H1 (cell line): ENCODE data around the gene TAAR9. TPM values are rescaled to one million over a fixed set of nuclear protein-coding genes. Genes with fewer than 3 reads are reported as not detected.

ENCODE experiments used
- CTCF ChIA-PET: fragments of 300-600 bp; sonication (Branson Sonifier 250); formaldehyde crosslinking; loops from one replicate; lab custom pipeline; 2021; ENCODE audit not compliant: partially characterized antibody; lab: Charles Lee
- POLR2A ChIA-PET: fragments of 300-600 bp; sonication (Branson Sonifier 250); formaldehyde crosslinking; loops from one replicate; lab custom pipeline; 2021; ENCODE audit warnings: inconsistent platforms; ENCODE audit not compliant: partially characterized antibody; lab: Charles Lee
- DNase-seq, 2 experiments: peaks; one replicate each; pipeline versions ENCODE4 v3.0.0 to v3.0.0-alpha.2; 2010 to 2022; ENCODE audit warnings: low spot score in 2 of 2, low read depth in 1 of 2, mixed read lengths in 1 of 2
- FAIRE-seq: peaks from 2 replicates; lab custom pipeline; 2011; peaks lifted over from hg19 to GRCh38; lab: Jason Lieb, UNC
- H2AFZ ChIP-seq: 2 replicates; pipeline ENCODE4 v1.8.1; 2012; ENCODE audit warnings: low read length, inconsistent platforms
- H2AK5ac ChIP-seq: 2 replicates; pipeline ENCODE4 v1.6.1; 2013; ENCODE audit warnings: low read depth, low read length
- H2BK120ac ChIP-seq: replicated peaks from 2 replicates; pipeline ENCODE3; 2013; ENCODE audit warnings: low read depth, low read length, inconsistent platforms
- H2BK12ac ChIP-seq: 2 replicates; pipeline ENCODE4 v1.6.1; 2013; ENCODE audit warnings: low read depth, low read length
- H2BK15ac ChIP-seq: 2 replicates; pipeline ENCODE4 v1.6.1; 2013; ENCODE audit warnings: low read length
- H2BK20ac ChIP-seq: 2 replicates; pipeline ENCODE4 v1.6.1; 2013; ENCODE audit warnings: low read length
- H2BK5ac ChIP-seq: 2 replicates; pipeline ENCODE4 v1.6.1; 2013; ENCODE audit warnings: low read depth, low read length
- H3K14ac ChIP-seq: 2 replicates; pipeline ENCODE4 v1.6.1; 2013; ENCODE audit warnings: inconsistent platforms; ENCODE audit not compliant: insufficient read length
- H3K18ac ChIP-seq: 2 replicates; pipeline ENCODE4 v1.6.1; 2013; ENCODE audit warnings: low read length; ENCODE audit errors: extremely low read depth
- H3K23ac ChIP-seq: 2 replicates; pipeline ENCODE4 v1.6.1; 2013; ENCODE audit warnings: inconsistent platforms; ENCODE audit not compliant: insufficient read length
- H3K23me2 ChIP-seq: 2 replicates; pipeline ENCODE4 v1.6.1; 2013; ENCODE audit warnings: low read depth, low read length
- H3K27ac ChIP-seq: 2 replicates; pipeline ENCODE4 v1.6.1; 2011; ENCODE audit warnings: low read depth, low read length, inconsistent platforms
- H3K27me3 ChIP-seq, 4 experiments: replicated peaks in 1 of 4; 1 replicate in 1 of 4; 2 replicates in 3 of 4; pipeline versions ENCODE4 v1.6.1 to v1.8.1; 2011 to 2013; ENCODE audit warnings: low read length in 3 of 4, mild to moderate bottlenecking in 3 of 4, inconsistent platforms in 2 of 4, mixed read lengths in 2 of 4, moderate library complexity in 1 of 4; ENCODE audit not compliant: control insufficient read depth in 3 of 4, insufficient read depth in 3 of 4; ENCODE audit errors: extremely low read depth in 1 of 4
- H3K36me3 ChIP-seq, 4 experiments: 2 replicates each; pipeline versions ENCODE4 v1.6.1 to v1.8.1; 2011 to 2013; ENCODE audit warnings: mild to moderate bottlenecking in 4 of 4, low read length in 3 of 4, moderate library complexity in 2 of 4, control low read depth in 1 of 4, inconsistent platforms in 1 of 4; ENCODE audit not compliant: insufficient read depth in 4 of 4, control insufficient read depth in 2 of 4
- H3K4ac ChIP-seq: replicated peaks from 2 replicates; pipeline ENCODE3; 2013; ENCODE audit warnings: low read length, low read depth, mixed read lengths, inconsistent platforms; ENCODE audit not compliant: insufficient read length
- H3K4me1 ChIP-seq, 4 experiments: replicated peaks in 1 of 4; 1 replicate in 1 of 4; 2 replicates in 3 of 4; pipeline versions ENCODE4 v1.6.1 to v1.8.1; 2011 to 2013; ENCODE audit warnings: low read length in 3 of 4, inconsistent platforms in 2 of 4, mixed read lengths in 1 of 4; ENCODE audit not compliant: insufficient read depth in 4 of 4, control insufficient read depth in 3 of 4
- H3K4me2 ChIP-seq, 2 experiments: 2 replicates each; pipeline versions ENCODE4 v1.6.1 to v1.8.1; 2011 to 2013; ENCODE audit warnings: low read depth in 2 of 2, low read length in 2 of 2, control low read depth in 1 of 2, inconsistent platforms in 1 of 2, mild to moderate bottlenecking in 1 of 2; ENCODE audit not compliant: insufficient read depth in 1 of 2
- H3K4me3 ChIP-seq, 4 experiments: fragments of 200-600, 300-600 bp in 1 of 4; sonication (generic), shearing (Covaris generic), sonication (Bioruptor Twin) in 1 of 4; 2 replicates each; pipeline versions ENCODE4 v1.5.1 to v1.8.1; 2011 to 2016; ENCODE audit warnings: low read length in 4 of 4, low read depth in 3 of 4, control low read depth in 2 of 4, inconsistent platforms in 2 of 4, mild to moderate bottlenecking in 2 of 4, mixed read lengths in 1 of 4, moderate library complexity in 1 of 4; ENCODE audit not compliant: insufficient read depth in 2 of 4; ENCODE audit errors: extremely low read depth in 1 of 4
- H3K56ac ChIP-seq: replicated peaks from 2 replicates; pipeline ENCODE3; 2013; ENCODE audit warnings: low read depth, mild to moderate bottlenecking, mixed read lengths, low read length, inconsistent platforms; ENCODE audit not compliant: insufficient read length
- H3K79me1 ChIP-seq: 2 replicates; pipeline ENCODE4 v1.6.1; 2013; ENCODE audit warnings: low read depth, low read length, control low read depth
- H3K79me2 ChIP-seq, 2 experiments: 2 replicates each; pipeline versions ENCODE4 v1.6.1 to v1.8.1; 2012 to 2013; ENCODE audit warnings: low read length in 2 of 2, mild to moderate bottlenecking in 2 of 2, inconsistent platforms in 1 of 2; ENCODE audit not compliant: insufficient read depth in 2 of 2, control insufficient read depth in 1 of 2
- H3K9ac ChIP-seq, 4 experiments: replicated peaks in 1 of 4; 1 replicate in 1 of 4; 2 replicates in 3 of 4; pipeline versions ENCODE4 v1.6.1 to v1.8.1; 2011 to 2013; ENCODE audit warnings: low read depth in 3 of 4, low read length in 3 of 4, control low read depth in 2 of 4, mild to moderate bottlenecking in 2 of 4, moderate library complexity in 2 of 4, inconsistent platforms in 1 of 4; ENCODE audit errors: extremely low read depth in 1 of 4
- H3K9me3 ChIP-seq, 2 experiments: 2 replicates each; pipeline versions ENCODE4 v1.6.1 to v1.8.1; 2012 to 2013; ENCODE audit warnings: mild to moderate bottlenecking in 2 of 2, moderate library complexity in 2 of 2, control low read depth in 1 of 2, inconsistent platforms in 1 of 2, low read depth in 1 of 2, low read length in 1 of 2, mixed read lengths in 1 of 2; ENCODE audit not compliant: insufficient read depth in 2 of 2
- H4K20me1 ChIP-seq, 2 experiments: replicated peaks in 1 of 2; 2 replicates each; pipeline versions ENCODE3 to v1.8.1; 2011 to 2013; ENCODE audit warnings: inconsistent platforms in 2 of 2, low read length in 2 of 2, mild to moderate bottlenecking in 1 of 2; ENCODE audit not compliant: insufficient read depth in 2 of 2, control insufficient read depth in 1 of 2
- H4K5ac ChIP-seq: 2 replicates; pipeline ENCODE4 v1.6.1; 2013; ENCODE audit warnings: low read length, low read depth, mixed read lengths, inconsistent platforms; ENCODE audit not compliant: insufficient read length
- H4K8ac ChIP-seq: 2 replicates; pipeline ENCODE4 v1.8.0; 2013; ENCODE audit warnings: mild to moderate bottlenecking, moderate library complexity, low read length, inconsistent platforms; ENCODE audit not compliant: insufficient read depth; ENCODE audit errors: extremely low read depth
- H4K91ac ChIP-seq: replicated peaks from 2 replicates; pipeline ENCODE3; 2013; ENCODE audit warnings: low read length, mixed read lengths, inconsistent platforms; ENCODE audit not compliant: insufficient read length
- CTBP2 ChIP-seq: IDR thresholded peaks from 2 replicates; pipeline ENCODE4 v1.7.0; 2011; ENCODE audit warnings: borderline replicate concordance, mild to moderate bottlenecking, moderate library complexity, mixed read lengths, low read length; ENCODE audit not compliant: insufficient read depth, insufficient read length
- E2F6 ChIP-seq: IDR thresholded peaks from 2 replicates; pipeline ENCODE4 v1.6.1; 2012; ENCODE audit warnings: inconsistent platforms
- EP300 ChIP-seq, 2 experiments: IDR thresholded peaks; 1 replicate in 1 of 2; 2 replicates in 1 of 2; pipeline ENCODE4 v1.6.1; 2011 to 2012; ENCODE audit warnings: low read depth in 2 of 2, low read length in 2 of 2, mild to moderate bottlenecking in 2 of 2, borderline replicate concordance in 1 of 2, inconsistent platforms in 1 of 2, moderate library complexity in 1 of 2
- FOSL1 ChIP-seq: IDR thresholded peaks from 2 replicates; pipeline ENCODE4 v1.6.1; 2011; ENCODE audit warnings: mild to moderate bottlenecking, low read depth, low read length, moderate library complexity; ENCODE audit not compliant: insufficient read depth
- HDAC2 ChIP-seq, 2 experiments: fragments of 300-600 bp in 1 of 2; sonication (generic) in 1 of 2; IDR thresholded peaks; 2 replicates each; pipeline ENCODE4 v1.6.1; 2011 to 2012; ENCODE audit warnings: low read depth in 2 of 2, low read length in 2 of 2, mild to moderate bottlenecking in 2 of 2, moderate library complexity in 2 of 2, borderline replicate concordance in 1 of 2, inconsistent platforms in 1 of 2
- KDM1A ChIP-seq: fragments of 200-600, 300-600 bp; sonication (generic); IDR thresholded peaks from 2 replicates; pipeline ENCODE4 v1.7.1; 2016; ENCODE audit warnings: mild to moderate bottlenecking, low read length, borderline replicate concordance
- KDM5A ChIP-seq: fragments of 200-600 bp; IDR thresholded peaks from 2 replicates; pipeline ENCODE4 v1.7.1; 2012; ENCODE audit warnings: mild to moderate bottlenecking, low read length, inconsistent platforms, mixed read lengths
- RNF2 ChIP-seq: fragments of 200-900, 300-1000 bp; sonication (generic); IDR thresholded peaks from 2 replicates; pipeline ENCODE4 v1.7.1; 2016; ENCODE audit warnings: borderline replicate concordance, low read depth, mild to moderate bottlenecking, antibody characterized with exemption, low read length; ENCODE audit not compliant: poor library complexity, severe bottlenecking; ENCODE audit errors: missing control alignments
- SIRT6 ChIP-seq: IDR thresholded peaks from one replicate; pipeline ENCODE4 v1.7.1; 2012; ENCODE audit warnings: low read length, inconsistent platforms
- SIX5 ChIP-seq: IDR thresholded peaks from 2 replicates; pipeline ENCODE4 v1.6.1; 2011; ENCODE audit warnings: mild to moderate bottlenecking, low read depth, low read length
- TCF12 ChIP-seq: IDR thresholded peaks from 2 replicates; pipeline ENCODE4 v1.6.1; 2011; ENCODE audit warnings: low read depth, mild to moderate bottlenecking, low read length
- USF2 ChIP-seq: IDR thresholded peaks from 2 replicates; pipeline ENCODE4 v1.6.1; 2011; ENCODE audit warnings: low read length, improper control_type of control experiment
- WGBS, 2 experiments: shearing (Covaris generic) in 1 of 2; methylation state at CpG; one replicate each; pipeline versions ENCODE4 v1.1.6 to v1.1.7; 2013 to 2015; ENCODE audit warnings: low lambda C conversion rate in 2 of 2, mixed read lengths in 2 of 2, inconsistent platforms in 1 of 2, low coverage in 1 of 2, missing lambda C conversion rate in 1 of 2; ENCODE audit not compliant: insufficient replicate concordance in 2 of 2, insufficient coverage in 1 of 2, insufficient read length in 1 of 2; ENCODE audit errors: extremely low coverage in 1 of 2, missing lambda C conversion rate in 1 of 2; 5-methylcytosine and 5-hydroxymethylcytosine counted together
- polyA plus RNA-seq, 7 experiments: library from polyadenylated mRNA; depleted of rRNA in 3 of 7; stranded (reverse) in 5 of 7; unstranded in 2 of 7; fragments of >200 nt in 5 of 7; fragments of 200-250 nt in 2 of 7; gene quantifications; 1 replicate in 5 of 7; 2 replicates in 1 of 7; 4 replicates in 1 of 7; pipeline versions ENCODE4 v1.2.1 to v1.2.3, GENCODE V29; 2011 to 2013; ENCODE audit warnings: missing spikeins in 2 of 7, mixed read lengths in 2 of 7
- total RNA-seq: library from RNA; stranded (reverse); fragmentation: NEBNext Ultra II Directional; extraction: Animal tissue kit (Norgen Biotek cat#: 25700); gene quantifications from 2 replicates; pipeline ENCODE4 v1.2.1, GENCODE V29; 2021

TAAR9 gene
- total and polyA plus RNA-seq, 2 of the 8 experiments (the other 6 are each of a cell fraction or from before 2014, with no cell fraction given) = not detected

GRCh38 chr6:132567566-132567965, 29.5 kb downstream of the TAAR9 start:
- FAIRE-seq = no peak
- CTCF ChIA-PET = no interaction called here
- H2AFZ ChIP-seq = peak overlapping the region; percentile 70
- TF ChIP-seq KDM5A = no peak
- no peak for TF ChIP-seq USF2
- no peak for TF ChIP-seq SIX5
- TF ChIP-seq KDM1A = no peak
- TF ChIP-seq RNF2 = no peak
- TF ChIP-seq E2F6 = no peak
- no peak for TF ChIP-seq EP300 (IDR thresholded peaks at IDR 0.05; ENCODE audit: borderline replicate concordance in 1 of 2, low read depth in 2 of 2, low read length in 2 of 2)
- no peak for TF ChIP-seq CTBP2
- TF ChIP-seq TCF12 = no peak
- no peak for TF ChIP-seq SIRT6
- TF ChIP-seq HDAC2 (IDR thresholded peaks at IDR 0.05; ENCODE audit: borderline replicate concordance in 1 of 2, low read depth in 2 of 2, low read length in 2 of 2) = no peak
- no peak for TF ChIP-seq FOSL1

More at GRCh38 chr6:132567566-132567965, 29.5 kb downstream of the TAAR9 start:
- Histone ChIP-seq H2BK120ac (no peak overlapping the region), H3K4me2 (no peak overlapping the region), H3K56ac (no peak overlapping the region), H3K4ac (no peak overlapping the region), H3K36me3 (no peaks in the 10 kb centered on the region), H3K79me1 (no peaks in the 10 kb centered on the region), H3K4me3 (no peak overlapping the region), H2AK5ac (no peak overlapping the region), H3K9ac (no peak overlapping the region), H3K23me2 (no peaks in the 10 kb centered on the region), H4K20me1 (no peaks in the 10 kb centered on the region), H2BK20ac (no peak overlapping the region), H3K18ac (no peak overlapping the region), H2BK12ac (no peak overlapping the region), H4K91ac (no peak overlapping the region), H2BK5ac (no peak overlapping the region), H3K79me2 (no peaks in the 10 kb centered on the region), H3K27ac (no peak overlapping the region), H3K4me1 (peaks cover 0 to 6% (median 1%) of the 10 kb centered on the region in 4 experiments; a peak in 5 of 7 replicates), H3K23ac (no peak overlapping the region), H3K14ac (no peak overlapping the region), H3K9me3 (no peaks in the 10 kb centered on the region), H4K8ac (no peak overlapping the region), H3K27me3 (no peaks in the 10 kb centered on the region), H4K5ac (no peak overlapping the region), H2BK15ac (no peak overlapping the region)
- POLR2A ChIA-PET = no interaction called here
- no peak for DNase-seq
- WGBS, 2 experiments = 96% methylated on average over 1 of the region's 1 CpG; no CpG with 5 or more reads in 1 of the 2 experiments
